ENCODE results near the gene METTL4. TPM values are rescaled to one million over a fixed set of nuclear protein-coding genes. Genes with fewer than 3 reads are reported as not detected.

Gene METTL4
- total RNA-seq, 4 donors from 2014 or later: 7.3 to 10.3 (median 8.7) TPM

DNA sequence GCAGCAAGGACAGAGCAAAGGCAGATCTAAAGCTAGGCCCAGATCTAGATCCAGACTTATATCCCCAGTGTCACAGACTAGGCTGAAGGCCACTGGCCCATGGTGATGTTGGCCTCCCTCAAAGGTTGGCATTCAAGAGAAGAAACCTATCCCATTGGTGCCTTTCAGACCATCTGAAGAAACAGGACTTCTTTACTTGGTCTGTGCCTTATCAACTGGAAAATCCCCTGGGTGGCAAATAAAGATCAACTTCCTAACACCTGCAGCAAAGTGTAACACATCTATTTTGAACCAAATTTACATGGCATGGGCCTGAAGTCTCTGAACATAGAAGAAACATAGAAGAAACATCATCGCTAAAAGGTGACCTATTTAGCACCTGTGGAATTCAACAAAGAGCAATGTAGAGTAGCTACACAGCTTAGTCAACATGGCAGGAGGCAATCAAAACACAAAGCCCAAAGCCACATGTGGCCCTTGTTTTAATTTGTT is 35.8 kb downstream of the METTL4 start:
- TF ChIP-seq, protein P1, sequence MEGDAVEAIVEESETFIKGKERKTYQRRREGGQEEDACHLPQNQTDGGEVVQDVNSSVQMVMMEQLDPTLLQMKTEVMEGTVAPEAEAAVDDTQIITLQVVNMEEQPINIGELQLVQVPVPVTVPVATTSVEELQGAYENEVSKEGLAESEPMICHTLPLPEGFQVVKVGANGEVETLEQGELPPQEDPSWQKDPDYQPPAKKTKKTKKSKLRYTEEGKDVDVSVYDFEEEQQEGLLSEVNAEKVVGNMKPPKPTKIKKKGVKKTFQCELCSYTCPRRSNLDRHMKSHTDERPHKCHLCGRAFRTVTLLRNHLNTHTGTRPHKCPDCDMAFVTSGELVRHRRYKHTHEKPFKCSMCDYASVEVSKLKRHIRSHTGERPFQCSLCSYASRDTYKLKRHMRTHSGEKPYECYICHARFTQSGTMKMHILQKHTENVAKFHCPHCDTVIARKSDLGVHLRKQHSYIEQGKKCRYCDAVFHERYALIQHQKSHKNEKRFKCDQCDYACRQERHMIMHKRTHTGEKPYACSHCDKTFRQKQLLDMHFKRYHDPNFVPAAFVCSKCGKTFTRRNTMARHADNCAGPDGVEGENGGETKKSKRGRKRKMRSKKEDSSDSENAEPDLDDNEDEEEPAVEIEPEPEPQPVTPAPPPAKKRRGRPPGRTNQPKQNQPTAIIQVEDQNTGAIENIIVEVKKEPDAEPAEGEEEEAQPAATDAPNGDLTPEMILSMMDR (IDR thresholded peaks at IDR 0.05; ENCODE audit: low read depth): no peak

DNA sequence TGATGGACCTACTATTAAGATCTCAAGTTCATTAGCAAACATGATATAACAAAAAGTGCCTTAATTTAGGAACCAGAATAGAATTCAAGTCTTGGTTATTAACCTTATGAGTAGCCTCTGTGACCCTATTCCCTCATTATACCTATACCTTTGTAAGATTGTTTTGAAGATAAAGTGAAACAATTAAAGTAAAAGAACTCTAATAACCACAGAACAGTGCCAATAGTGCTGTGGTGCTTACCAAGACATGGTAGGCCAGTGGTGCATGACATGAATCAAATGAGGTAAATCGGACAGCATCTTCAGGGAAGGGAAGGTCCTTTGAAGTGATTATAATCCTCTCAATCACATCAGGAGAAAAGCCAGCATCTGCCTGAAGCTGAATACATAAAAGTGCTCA is 36.4 kb downstream of the METTL4 start:
- TF ChIP-seq, protein P1 (IDR thresholded peaks at IDR 0.05; ENCODE audit: low read depth): no peak

DNA sequence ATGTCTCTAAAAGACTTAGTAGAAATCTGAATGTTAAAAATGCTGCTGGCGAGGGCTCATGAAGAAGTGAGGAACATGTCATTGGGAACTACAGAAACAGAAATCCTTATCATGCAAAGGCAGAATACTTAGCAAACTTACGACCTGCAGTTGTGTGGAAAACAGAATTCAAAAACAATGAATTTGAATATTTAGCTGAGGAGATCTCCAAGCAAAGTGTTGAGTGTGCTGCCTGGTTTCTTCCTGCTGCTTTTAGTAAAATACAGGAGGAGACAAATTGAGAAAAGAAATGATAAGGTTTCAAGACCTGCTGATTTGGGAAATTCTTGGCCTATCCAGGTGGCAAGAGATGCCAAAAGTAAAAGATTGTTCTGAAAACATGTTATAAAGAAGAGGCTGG is 38.5 kb downstream of the METTL4 start:
- TF ChIP-seq, protein P1 (IDR thresholded peaks at IDR 0.05; ENCODE audit: low read depth): no peak

DNA sequence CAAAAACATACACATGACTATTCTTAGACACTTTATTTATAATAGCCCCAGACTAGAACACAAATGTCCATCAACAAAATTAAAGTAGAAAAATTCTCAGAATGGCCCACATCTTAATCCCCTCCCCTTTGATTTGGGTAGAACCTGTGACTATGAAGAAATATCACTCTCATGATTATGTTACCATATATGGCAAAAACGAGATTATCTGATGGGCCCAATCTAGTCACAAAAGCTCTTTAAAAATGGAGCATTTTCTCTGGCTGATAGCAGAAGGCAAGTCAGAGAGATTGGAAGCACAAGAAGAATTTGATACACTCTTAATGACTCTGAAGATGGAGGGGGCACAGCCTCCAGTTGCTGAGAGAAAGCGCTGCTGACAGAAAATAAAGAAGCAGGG is 39.6 kb downstream of the METTL4 start:
- TF ChIP-seq, protein P1 (IDR thresholded peaks at IDR 0.05; ENCODE audit: low read depth): no peak

DNA sequence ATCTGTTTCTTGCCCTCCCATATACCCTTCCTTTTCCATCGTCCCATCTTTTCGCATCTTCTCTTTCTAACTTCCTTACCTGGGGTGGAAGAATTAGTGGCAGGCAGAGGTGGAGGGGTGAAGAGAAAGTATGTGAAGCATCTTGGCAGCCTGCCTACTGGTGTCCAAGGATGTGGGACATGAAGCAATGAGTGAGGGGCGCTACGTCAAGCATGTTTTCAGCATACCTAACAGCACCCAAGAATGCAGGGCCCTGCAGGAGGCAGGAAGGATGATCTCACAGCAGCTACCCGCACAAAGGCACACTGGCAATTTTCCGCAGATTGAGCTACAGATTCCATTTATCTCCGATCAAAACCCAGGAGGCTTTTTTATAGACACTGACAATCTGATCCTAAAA is 42.2 kb downstream of the METTL4 start:
- TF ChIP-seq, protein P1 (IDR thresholded peaks at IDR 0.05; ENCODE audit: low read depth): no peak

DNA sequence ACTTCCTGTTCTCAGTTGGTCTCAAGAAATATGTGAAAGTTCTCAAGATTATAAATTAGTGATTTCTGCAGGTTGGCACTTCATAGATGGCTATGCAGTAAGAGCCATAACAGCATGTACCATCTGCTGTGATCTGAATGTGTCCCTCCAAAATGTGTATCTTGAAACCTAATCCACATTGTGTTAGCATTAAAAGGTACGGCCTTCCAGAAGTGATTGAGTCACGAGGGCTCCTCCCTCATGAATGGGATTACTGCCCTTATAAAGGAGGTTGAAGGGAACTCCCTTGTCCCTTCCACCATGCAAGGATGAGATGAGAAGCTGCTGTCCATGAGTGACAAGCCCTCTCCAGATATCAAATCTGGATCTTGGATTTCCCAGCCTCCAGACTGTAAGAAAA is 45.0 kb downstream of the METTL4 start:
- TF ChIP-seq, protein P1 (IDR thresholded peaks at IDR 0.05; ENCODE audit: low read depth): no peak

DNA sequence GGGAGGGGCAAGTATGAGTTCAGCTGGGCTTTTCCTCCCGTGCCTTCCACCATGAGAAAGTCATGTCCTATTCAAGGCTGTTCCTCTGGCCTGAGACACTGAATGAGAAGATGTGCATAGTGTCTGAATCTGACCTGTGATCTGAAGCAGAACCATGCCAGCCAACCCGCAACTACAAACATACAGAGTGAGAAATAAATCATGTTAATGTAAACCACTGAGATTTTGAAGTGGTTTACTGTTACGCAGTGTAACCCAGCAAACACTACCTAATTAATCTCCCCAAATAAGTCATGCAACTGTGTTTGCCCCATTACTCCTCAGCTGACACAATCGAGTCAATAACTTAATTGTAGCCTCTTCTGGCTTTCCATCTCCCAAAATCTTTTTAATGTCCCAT is 49.2 kb downstream of the METTL4 start:
- TF ChIP-seq, protein P1 (IDR thresholded peaks at IDR 0.05; ENCODE audit: low read depth): no peak
